ENCODE results near the gene FARS2.

DNA sequence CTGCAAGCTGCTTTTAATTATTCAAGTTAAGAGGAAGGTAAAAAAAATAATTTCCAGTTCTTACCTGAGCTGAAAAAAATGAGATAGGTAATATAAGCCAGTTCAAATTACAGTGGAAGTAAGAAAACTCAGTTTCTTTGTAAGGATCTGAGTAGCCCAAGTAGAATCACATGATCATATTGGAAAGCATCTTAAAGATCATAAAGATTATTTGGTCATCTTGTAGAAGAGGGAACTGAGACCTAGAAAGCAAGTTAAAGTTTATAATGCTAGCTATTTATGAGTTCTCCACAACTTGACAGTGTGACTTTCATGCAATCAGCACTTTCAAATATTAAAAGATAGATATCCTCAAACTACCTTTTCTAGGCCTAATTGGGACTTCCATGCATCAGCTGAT is 80.5 kb downstream of the FARS2 start:
- no peak for TF ChIP-seq POLR2AphosphoS5 (IDR thresholded peaks at IDR 0.05)
- TF ChIP-seq, protein P1, sequence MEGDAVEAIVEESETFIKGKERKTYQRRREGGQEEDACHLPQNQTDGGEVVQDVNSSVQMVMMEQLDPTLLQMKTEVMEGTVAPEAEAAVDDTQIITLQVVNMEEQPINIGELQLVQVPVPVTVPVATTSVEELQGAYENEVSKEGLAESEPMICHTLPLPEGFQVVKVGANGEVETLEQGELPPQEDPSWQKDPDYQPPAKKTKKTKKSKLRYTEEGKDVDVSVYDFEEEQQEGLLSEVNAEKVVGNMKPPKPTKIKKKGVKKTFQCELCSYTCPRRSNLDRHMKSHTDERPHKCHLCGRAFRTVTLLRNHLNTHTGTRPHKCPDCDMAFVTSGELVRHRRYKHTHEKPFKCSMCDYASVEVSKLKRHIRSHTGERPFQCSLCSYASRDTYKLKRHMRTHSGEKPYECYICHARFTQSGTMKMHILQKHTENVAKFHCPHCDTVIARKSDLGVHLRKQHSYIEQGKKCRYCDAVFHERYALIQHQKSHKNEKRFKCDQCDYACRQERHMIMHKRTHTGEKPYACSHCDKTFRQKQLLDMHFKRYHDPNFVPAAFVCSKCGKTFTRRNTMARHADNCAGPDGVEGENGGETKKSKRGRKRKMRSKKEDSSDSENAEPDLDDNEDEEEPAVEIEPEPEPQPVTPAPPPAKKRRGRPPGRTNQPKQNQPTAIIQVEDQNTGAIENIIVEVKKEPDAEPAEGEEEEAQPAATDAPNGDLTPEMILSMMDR (IDR thresholded peaks at IDR 0.05): no peak
